UCSD-AML1 (cell line): Measurements from ENCODE around the gene CBLN4.

Source experiments
- DNase-seq: peaks from one replicate; lab custom pipeline; 2025; ENCODE audit not compliant: unreplicated experiment; lab: John Stamatoyannopoulos, UW

Gene CBLN4

GRCh38 chr20:56005389-56005715 lies at the start of gene CBLN4:
Gene CBLN4, minus strand, starts transcription at chr20:56005519. Its CDS starts 1,348 bp downstream, at chr20:56004171.
- DNase-seq = no peak

- DNase-seq = no peak
Measured at GRCh38 chr20:56043227-56043626, 37.9 kb upstream of the CBLN4 start.

- DNase-seq = no peak
Measured at GRCh38 chr20:56032251-56032650, 26.9 kb upstream of the CBLN4 start.

- DNase-seq = no peak
Measured at GRCh38 chr20:56018716-56019115, 13.4 kb upstream of the CBLN4 start.

GRCh38 chr20:56018194-56018593 lies 12.9 kb upstream of the CBLN4 start:
- DNase-seq = no peak

- DNase-seq = no peak
Measured at GRCh38 chr20:56017560-56017959, 12.2 kb upstream of the CBLN4 start.

- no peak for DNase-seq
Measured at GRCh38 chr20:56014998-56015397, 9.7 kb upstream of the CBLN4 start.

GRCh38 chr20:56014151-56014550 lies 8.8 kb upstream of the CBLN4 start:
- DNase-seq = no peak

GRCh38 chr20:56004611-56005388 lies 519 bp downstream of the CBLN4 start:
- DNase-seq = no peak

GRCh38 chr20:56004007-56004406 lies 1.3 kb downstream of the CBLN4 start:
- DNase-seq = no peak

GRCh38 chr20:56002908-56003800 lies 2.2 kb downstream of the CBLN4 start:
- no peak for DNase-seq

GRCh38 chr20:56001890-56002289 lies 3.4 kb downstream of the CBLN4 start:
- no peak for DNase-seq

GRCh38 chr20:56001106-56001785 lies 4.1 kb downstream of the CBLN4 start:
- DNase-seq = no peak

GRCh38 chr20:55978550-55978949 lies 26.8 kb downstream of the CBLN4 start:
- no peak for DNase-seq

GRCh38 chr20:55977690-55978459 lies 27.4 kb downstream of the CBLN4 start:
- DNase-seq = no peak

GRCh38 chr20:55974491-55975202 lies 30.7 kb downstream of the CBLN4 start:
- no peak for DNase-seq

- DNase-seq = no peak
Measured at GRCh38 chr20:55964790-55965189, 40.5 kb downstream of the CBLN4 start.

GRCh38 chr20:55961376-55962330 lies 43.7 kb downstream of the CBLN4 start:
- DNase-seq = no peak

GRCh38 chr20:55953201-55953600 lies 52.1 kb downstream of the CBLN4 start:
- DNase-seq = no peak
